Ovary (tissue), 3 donors: ENCODE measurements around the gene KRTAP4-8.

ENCODE experiments used
- CTCF ChIP-seq, 3 donors: fragments of 450-650 bp in 2 of 3; fragments of 200-600 bp in 1 of 3; IDR thresholded peaks; one replicate each; pipeline versions ENCODE4 v1.5.1 to v1.8.0; 2016 to 2022; ENCODE audit warnings: antibody characterized with exemption in 3 of 3, mild to moderate bottlenecking in 1 of 3
- EP300 ChIP-seq: sonication (generic); formaldehyde crosslinking; IDR thresholded peaks from one replicate; pipeline ENCODE4 v1.6.1; 2017; ENCODE audit warnings: antibody characterized with exemption
- donor health status: DM: no; HTN: no; CAD: no.

GRCh38 chr17:41126412-41126811 lies 28.5 kb upstream of the KRTAP4-8 start:
- TF ChIP-seq CTCF (IDR thresholded peaks at IDR 0.05) = no peak
- no peak for TF ChIP-seq EP300
